Measurements from ENCODE around the gene SVIL. TPM values are rescaled to one million over a fixed set of nuclear protein-coding genes. Genes with fewer than 3 reads are reported as not detected.
"Not testable (repeated sequence)": the region's sequence is repeated elsewhere in the genome, so short reads cannot be mapped to it uniquely, and the experiment has no call there.

SVIL gene
- total RNA-seq, 1 experiment from 2014 or later, result 23.7 TPM

DNA sequence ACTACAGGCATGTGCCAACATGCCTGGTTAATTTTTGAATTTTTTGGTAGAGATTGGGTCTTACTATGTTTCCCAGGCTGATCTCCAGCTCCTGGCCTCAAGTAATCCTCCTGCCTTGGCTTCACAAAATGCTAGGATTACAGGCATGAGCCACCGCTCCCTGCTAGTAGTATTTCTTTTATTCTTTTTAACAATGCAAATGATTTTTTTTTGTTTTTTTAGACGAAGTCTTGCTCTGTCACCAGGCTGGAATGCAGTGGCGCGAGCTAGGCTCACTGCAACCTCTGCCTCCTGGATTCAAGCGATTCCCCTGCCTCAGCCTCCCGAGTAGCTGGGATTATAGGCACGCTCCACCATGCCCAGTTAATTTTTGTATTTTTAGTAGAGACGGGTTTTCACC is 58.1 kb downstream of the SVIL start:
- DNase-seq (ENCODE audit: low read depth), result no peak

DNA sequence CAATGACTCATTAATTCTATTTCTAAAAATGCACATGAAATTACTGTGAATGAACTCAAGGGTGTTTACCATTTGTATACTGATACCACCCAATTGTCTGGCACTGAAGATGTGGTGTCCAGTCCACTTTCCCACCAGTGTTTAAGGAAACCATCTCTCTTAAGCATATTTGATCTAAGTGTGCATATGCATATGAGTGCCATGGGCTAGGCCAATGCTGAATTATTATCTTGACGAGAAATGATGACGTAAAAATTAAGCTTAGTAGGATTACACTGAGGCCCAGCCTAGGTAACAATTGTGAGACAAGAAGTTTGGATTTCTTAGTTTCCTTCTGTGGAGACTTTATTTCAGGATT is 59.7 kb downstream of the SVIL start:
- DNase-seq (ENCODE audit: low read depth), result no peak

DNA sequence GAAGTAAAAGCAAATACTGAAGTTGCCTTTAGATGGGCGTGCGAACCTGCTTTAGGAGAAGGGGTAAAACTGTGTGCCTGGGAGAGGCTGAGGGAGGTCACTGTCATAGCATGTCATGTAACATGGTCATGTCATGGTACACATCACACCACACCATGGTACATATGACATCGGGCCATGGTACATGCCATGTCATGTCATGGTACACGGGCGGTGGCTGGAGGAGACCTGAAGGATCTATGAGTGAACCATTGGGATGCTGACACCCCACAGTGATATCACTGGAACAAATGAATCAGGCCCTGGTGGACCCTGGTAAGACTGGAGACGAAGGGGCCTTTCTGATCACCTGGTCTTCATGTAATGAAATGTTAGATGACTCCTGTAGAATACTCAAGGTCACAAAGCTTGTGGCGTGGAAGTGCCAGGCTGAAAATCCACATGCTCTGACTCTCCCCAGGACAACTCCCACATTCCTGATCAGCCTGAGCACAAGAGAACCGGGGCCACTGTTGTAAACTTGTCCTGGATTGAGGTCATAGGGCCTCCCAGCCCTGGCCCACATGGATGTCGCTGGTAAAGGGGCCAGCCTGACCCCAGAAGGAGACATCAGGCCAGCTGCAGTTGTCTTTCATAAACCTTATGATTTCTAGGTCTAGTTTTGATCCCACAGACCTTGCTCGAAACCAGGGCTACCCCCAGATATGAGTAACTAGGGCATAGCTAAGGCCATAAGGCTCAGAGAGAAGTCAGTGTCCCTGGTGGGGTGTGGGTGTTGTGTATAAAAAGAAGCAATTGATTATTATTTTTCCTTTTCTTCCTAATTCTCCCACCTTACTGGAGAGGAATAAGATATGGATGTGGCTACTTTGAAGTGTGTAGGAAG is 60.3 kb downstream of the SVIL start:
- not testable (repeated sequence) for DNase-seq (ENCODE audit: low read depth)

DNA sequence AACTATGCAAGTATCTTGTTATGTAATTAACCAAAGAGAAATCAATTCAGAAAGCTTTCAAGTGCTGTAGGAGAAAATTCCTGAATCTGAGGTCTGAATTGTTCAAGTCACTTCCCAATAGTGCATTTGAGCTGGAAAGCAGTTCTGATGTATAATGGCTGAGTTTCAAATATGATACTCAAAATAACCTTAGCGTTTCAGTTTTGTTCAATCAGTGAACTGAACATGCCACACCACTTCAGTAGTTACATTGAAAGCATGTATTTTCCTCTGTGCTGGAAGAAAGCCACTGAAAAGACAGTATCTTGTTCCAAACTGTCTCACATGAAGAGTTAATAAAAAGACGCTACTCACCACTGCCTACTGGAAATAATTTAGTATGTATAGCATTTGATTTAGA is 64.5 kb downstream of the SVIL start:
- not testable (repeated sequence) for DNase-seq (ENCODE audit: low read depth)

DNA sequence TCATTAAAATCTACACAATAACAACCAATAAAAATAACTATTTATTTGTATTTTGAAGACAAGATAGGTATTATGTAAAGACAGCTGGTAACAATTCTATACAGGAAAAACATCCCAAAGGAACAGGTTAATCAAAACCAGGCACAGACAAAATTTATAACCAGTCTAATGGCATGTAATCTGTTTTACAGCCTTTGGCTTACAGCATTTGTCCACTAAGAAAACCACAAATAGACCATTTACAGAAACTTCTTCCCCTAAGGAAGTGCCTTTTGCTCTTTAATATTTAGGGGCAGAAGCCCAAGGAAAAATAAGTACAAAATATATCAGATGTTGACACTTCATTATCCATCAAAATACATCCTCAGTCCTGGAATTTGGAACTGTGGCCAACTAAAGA is 65.0 kb downstream of the SVIL start:
- DNase-seq (ENCODE audit: low read depth), result no peak

DNA sequence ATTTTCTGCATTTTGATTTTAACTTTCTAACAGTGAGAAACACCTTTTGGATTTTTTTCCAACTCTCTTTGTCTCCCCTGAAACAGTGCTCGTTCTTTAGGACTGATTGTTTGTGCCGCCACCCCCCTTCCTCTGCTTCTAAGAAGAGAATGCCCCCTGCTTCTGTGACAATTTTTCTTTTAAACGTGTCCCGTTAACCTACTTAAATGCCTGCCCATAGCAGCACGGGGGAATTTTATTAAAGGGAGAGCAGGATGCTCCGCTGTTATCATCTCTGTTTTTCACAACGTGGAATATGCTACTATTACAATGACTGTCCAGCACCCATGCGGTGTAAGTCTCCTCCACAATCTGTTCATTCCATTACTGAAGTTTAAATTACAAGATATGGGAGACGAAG is 67.8 kb downstream of the SVIL start:
- no peak for DNase-seq (ENCODE audit: low read depth)

DNA sequence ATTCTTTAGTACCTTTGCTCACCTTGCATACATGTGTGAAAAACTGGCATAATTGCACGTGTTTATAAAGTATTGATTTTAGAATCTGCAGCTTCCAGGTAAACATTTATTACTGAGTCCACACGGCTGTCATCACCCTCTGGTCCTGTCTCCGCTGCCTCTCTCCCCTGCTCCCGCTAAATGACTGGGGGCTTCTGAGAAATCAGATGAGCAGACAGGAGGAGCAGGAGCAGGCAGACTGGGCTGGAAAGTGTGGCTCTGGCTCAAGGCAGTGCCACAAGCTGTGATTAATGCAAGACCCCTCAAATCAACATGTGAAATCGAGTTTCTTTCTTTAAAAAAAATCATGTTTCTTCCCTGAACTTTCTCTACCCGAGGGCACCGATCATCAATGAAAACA is 68.6 kb downstream of the SVIL start:
- not testable (repeated sequence) for DNase-seq (ENCODE audit: low read depth)

DNA sequence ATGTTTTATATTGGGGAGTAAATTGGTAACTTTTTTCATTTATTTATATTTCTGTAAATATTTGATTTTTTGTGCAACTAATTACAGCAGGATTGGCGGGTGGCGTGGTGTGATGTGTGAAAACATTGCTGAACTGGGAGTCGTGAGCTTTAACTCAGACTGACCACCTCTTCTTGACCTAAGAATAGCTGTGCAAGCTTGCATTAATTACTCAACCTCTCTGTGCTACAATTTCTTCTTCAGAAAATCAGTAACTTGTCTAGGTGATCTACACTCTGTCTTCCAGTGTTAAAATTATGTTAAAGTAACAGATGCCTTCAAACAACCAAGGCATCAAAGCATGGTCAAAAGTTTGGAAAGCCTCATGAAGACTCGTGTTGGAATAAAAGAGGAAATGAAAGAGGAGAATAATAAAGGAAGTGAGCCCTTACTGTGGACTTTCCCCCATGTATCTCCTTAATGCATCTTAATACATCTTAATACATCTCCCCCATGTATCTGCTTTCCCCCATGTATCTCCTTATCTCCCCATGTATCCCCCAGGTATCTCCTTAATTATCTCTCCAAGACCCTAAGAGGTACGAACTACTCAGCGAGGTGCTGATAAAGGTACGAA is 71.2 kb downstream of the SVIL start:
- no peak for DNase-seq (ENCODE audit: low read depth)

DNA sequence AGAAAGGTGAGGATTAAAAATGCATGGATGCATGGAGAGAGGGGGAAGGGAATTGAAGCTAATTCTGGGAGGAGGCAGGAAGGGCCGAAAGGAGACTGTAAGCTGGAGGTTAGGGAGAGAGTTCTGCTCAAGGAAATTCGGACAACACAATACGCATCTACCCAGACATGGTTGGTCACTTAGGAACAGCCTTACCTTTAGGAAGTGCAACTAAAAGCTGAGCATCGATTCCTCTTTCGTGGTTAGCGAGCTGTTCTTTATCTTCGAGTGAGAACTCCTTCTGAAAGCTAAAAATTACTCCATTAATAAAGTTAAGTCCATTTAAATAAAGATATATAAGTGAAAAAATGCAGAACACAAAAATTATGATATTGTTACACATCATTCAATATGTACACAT is 71.8 kb downstream of the SVIL start:
- not testable (repeated sequence) for DNase-seq (ENCODE audit: low read depth)

DNA sequence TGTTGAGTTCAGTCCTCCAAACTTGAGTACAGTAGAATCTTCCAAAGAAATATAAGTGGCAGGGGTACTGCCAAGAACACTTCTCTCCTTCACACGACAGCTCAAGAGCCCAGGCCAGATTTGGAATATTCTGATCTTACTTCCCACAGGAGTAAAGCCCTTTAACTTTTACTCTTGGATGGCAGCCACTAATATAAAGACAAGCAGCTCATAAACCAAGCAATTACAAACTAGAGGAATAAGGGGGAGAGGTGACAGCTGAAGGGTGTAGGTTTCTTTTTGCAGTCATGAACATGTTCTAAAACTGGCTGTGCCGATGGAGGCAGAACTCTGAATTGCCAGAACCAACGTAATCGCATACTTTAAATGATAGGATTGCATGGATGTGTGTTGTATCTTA is 74.8 kb downstream of the SVIL start:
- no peak for DNase-seq (ENCODE audit: low read depth)

DNA sequence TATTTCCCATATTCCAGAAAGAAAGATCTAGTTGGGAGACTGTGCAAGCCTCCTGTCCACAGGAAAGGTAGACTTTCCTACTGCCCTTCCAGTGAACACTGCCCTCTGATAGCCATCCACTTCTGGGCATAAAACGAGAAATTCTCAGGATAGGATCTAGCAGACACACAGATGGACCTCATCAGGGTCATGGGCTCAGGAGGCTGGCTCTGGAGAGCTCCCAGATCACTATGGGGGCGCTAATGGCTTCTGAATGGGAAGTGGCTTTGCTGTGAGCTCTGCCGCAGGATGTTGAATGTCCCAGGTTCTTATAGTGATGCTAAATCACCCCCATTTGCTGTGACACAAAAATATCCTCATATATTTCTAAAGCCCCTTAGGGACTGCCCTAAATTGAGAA is 77.1 kb downstream of the SVIL start:
- DNase-seq (ENCODE audit: low read depth), result no peak

DNA sequence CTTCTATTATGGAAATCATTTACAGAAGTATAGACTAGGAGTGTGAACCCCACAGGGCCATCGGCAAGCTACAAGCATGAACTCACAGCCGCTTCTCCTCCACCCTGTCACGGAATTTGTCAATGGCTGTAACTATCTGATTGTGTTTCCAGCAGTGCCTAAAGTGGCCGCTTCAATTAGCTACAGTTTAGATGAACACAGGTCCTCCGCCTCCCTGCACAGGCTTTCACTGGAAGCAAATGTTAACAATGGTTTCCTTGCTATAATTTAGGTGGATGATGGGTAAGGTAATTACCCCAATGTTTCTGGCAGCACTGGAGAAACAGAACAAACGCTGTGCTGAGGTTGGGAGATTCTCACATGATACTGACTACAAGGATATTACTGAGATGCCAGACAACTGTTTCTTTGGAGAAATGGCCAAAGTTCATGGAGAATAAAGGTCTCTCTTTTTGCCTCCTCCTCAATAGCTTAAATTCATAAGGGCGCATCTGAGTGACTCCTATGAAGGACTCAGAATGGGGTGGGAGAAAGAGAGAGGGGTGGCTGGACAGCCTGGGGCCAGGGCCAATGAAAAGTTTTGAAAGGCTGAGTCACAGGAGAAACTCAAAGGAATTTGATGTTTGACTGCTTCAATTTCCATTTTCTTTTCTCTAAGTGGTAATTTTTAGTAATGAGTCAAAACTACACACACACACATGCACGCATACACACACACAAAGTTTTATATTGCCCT is 78.9 kb downstream of the SVIL start:
- peak; percentile 84 for DNase-seq (ENCODE audit: low read depth)

DNA sequence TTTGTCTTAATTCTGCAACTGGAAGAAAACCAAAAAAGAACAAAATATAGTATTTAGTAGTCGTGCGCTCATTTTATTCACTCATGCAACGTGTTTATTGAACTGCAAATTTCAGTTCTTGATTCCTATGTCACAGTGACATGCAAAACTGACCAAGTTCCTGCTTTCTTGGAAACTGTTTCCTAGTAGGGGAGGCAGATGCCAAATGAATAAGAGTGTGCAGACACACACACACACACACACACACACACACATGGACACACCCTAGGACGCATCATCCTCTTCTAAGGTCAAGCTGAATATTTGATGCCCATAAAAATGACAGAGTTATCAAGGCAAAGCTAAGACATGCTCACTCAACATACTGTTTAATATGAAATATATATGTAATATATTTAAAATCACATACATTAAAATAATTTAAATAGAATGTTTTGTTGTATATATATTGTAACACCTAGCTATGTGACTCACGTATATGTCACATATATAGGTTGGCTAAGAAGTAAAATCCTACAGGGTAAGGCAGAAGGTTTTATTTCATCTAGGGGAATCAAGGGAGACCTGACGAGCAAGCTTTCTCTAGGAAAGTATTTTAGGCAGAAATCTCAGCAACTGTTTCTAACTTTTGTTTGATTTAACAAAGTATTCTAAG is 79.6 kb downstream of the SVIL start:
- peak; percentile 53 for DNase-seq (ENCODE audit: low read depth)

DNA sequence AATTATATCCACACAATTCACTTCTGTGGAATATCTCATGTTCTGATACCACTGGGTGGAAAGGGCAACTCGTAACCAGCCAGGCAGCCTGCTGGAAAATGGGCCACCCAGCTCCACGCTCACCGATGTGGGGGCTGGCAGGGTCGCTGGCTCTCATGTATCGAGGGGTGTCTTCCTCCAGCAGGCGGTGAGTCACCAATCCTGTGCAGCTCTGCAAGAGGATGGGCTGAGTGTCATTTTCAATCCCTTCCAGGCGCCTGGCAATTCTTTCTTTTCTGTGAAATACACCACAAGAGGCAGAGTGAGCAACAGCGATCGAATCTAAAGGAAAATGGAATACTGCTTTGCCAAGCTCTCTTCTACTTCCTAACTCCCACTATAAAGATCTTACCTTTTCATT is 80.1 kb downstream of the SVIL start:
- DNase-seq (ENCODE audit: low read depth), result peak; percentile 86

DNA sequence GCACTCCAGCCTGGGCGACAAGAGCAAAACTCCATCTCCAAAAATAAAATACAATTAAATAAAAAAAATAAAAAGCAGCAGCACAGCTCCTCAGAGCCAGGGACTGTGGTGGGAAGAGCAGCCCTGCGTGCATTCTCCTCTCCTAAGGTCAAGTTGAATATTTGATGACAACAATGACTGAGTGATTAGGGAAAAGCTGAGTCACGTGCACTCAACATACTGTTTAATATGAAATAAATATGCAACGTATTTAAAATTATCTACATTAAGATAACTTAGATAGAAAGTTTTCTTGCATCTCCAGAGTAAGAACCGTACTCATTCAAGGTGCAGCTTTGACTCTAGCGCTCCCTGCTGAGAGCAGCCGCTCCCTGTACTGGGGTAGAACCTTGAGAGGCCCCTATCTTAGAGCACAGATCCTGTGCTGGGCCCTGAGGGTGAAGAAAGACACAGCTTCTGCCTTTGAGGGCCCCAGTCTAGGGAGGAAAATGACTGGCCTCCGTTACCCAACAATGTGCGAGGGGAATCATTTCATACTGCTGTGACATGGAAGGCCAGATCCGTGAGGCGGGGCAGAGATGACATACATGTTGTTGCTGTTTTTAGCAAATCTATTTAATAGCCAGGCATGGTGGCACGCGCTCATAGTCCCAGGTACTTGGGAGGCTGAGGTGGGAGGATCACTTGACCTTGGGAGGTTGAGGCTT is 81.1 kb downstream of the SVIL start:
- DNase-seq (ENCODE audit: low read depth), result no peak

DNA sequence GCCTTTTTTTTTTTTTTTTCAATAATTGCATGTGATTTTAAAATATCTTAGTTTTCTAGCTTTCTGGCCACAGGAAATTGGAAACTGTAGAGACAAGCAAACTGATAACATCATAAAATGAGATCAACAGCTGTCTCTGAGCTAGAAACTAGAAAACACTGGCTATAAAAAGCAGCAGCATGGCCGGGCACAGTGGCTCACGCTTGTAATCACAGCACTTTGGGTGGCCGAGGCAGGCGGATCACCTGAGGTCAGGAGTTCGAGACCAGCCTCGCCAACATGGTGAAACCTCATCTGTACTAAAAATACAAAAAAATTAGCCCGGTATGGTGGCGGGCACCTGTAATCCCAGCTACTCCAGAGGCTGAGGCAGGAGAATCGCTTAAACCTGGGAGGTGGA is 81.7 kb downstream of the SVIL start:
- not testable (repeated sequence) for DNase-seq (ENCODE audit: low read depth)

DNA sequence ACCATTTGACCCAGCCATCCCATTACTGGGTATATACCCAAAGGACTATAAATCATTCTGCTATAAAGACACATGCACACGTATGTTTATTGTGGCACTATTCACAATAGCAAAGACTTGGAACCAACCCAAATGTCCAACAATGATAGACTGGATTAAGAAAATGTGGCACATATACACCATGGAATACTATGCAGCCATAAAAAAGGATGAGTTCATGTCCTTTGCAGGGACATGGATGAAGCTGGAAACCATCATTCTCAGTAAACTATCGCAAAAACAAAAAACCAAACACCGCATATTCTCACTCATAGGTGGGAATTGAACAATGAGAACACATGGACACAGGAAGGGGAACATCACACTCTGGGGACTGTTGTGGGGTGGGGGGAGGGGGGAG is 85.3 kb downstream of the SVIL start:
- not testable (repeated sequence) for DNase-seq (ENCODE audit: low read depth)

DNA sequence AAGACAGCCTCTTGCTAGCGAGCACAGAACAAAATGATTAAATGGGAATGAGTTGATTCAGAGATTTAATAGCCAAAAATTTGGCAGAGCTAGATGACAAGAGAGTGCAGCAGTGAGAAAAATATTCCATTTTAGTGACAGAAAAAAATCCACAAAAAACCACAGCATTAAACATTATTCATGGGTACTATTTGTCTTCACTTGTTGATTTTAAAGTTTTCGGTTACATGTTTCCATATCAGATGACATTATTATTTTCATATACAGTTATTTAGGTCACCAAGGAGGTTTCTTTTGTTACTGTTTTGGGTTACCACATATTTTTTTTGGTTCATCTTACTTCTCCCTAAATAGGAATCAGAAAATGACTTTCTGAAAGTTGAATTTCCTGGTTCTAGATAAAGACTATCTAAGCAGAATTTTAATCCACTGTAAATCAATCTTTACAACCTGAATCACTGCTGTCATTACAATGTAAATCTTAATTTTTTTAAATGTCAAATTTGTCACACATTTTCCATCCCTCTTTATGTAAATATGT is 87.9 kb downstream of the SVIL start:
- no peak for DNase-seq (ENCODE audit: low read depth)

DNA sequence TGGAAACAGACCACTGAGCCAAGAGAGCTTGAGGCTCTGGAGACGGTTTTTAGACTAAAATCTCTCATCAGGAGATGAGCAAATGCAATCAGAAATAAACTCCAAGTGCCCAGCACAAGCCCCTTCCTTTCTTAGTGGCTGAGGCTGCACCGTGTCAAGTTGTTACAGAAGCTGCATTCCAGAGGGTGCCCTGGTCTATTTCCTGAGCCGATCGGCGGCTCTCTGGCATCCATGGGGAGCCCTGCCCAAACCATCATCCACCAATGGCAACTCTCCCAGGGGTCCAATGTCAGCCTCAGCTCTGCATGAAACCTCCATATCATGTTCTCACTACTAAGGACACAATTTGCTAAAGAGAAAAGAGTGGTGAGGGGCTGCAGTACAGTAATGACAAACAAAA is 89.6 kb downstream of the SVIL start:
- DNase-seq (ENCODE audit: low read depth), result no peak

DNA sequence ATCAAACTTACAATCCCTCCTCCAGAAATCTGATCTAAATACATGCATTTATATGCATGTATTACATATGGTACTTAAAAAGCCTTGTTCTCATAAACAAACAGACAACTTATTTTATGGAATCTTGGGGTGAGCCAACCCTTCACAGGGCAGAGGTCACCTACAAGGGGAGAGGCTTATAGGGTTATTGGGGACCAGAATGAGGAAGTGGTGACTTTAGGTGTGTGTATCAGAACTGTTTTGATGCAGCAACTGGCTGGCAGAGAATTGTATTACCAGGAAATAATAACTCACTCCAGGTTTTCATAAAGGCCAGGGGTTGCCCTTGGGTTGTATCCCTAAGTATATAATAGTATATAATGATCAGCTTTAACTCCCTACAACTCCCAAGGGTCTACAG is 91.1 kb downstream of the SVIL start:
- no peak for DNase-seq (ENCODE audit: low read depth)

DNA sequence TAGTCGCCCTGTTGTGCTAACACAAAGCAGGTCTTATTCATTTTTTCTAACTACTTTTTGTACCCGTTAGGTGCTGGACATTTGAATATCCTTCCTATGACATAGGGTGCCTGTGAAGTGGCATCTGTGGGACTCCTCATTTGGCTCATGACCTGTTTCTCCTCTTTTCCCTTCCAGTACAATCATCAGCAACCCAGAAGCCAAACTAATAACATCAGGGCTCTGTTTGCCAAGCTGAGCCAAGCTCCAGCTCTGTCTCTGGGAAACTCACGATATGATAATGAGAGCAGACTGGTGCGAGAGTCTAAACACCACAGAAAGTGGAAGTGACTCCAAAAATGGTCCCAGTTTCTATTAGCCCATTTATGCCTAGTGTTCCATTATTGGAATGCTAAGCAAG is 92.0 kb downstream of the SVIL start:
- DNase-seq (ENCODE audit: low read depth), result no peak

Measured in RPMI7951 (cell line).